GM12801 (cell line): ENCODE results near the gene SLCO3A1.

ENCODE experiments used
- CTCF ChIP-seq: IDR thresholded peaks from one replicate; pipeline ENCODE4 v1.5.1; 2011; ENCODE audit warnings: control low read depth; ENCODE audit not compliant: insufficient read length; ENCODE audit errors: extremely low read depth

Gene SLCO3A1

GRCh38 chr15:91968610-91969009, 115.1 kb downstream of the SLCO3A1 start:
- no peak for TF ChIP-seq CTCF

- no peak for TF ChIP-seq CTCF
These were observed 116.6 kb downstream of the SLCO3A1 start for GRCh38 chr15:91970142-91970541.

DNA sequence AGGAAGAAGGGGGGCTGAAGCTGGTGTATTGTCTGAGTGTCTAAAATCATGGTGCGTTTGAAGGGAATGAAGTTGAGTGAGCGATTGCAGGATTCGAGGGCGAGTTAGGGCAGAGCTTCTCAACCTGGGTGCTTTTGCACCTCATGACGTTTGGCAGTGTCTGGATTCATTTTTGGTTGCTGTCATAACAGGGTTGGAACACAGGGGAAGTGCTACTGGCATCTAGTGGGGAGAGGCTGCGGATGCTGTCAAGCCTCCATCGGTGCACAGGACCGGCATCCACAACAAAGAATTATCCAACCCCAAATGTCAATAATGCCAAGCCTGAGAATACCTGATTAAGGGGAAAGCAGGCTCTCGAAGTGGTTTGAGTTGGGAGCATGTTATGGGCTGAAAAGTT, 120.0 kb downstream of the SLCO3A1 start:
- TF ChIP-seq CTCF: no peak

- no peak for TF ChIP-seq CTCF
These were observed 120.8 kb downstream of the SLCO3A1 start for GRCh38 chr15:91974321-91974720.

- TF ChIP-seq CTCF: no peak
These were observed 121.9 kb downstream of the SLCO3A1 start for GRCh38 chr15:91975241-91975978.

DNA sequence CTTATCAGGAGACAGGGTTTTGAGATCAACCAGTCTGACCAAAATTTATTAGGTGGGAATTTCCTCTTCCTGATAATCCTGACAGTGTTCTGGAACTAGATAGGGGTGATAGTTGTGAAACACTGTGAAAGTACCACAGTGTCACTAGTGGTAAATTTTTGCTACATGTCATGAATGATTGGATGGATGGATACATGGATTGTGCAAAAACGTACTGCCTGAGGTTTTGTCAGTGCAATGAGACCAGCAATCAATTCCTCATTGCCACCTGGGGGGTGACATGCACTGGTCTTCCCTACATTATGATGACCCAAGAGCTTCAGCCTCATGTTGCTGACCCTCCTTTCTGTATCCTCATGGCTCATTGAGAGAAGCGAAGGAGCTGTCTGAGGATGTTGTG, 123.5 kb downstream of the SLCO3A1 start:
- no peak for TF ChIP-seq CTCF

DNA sequence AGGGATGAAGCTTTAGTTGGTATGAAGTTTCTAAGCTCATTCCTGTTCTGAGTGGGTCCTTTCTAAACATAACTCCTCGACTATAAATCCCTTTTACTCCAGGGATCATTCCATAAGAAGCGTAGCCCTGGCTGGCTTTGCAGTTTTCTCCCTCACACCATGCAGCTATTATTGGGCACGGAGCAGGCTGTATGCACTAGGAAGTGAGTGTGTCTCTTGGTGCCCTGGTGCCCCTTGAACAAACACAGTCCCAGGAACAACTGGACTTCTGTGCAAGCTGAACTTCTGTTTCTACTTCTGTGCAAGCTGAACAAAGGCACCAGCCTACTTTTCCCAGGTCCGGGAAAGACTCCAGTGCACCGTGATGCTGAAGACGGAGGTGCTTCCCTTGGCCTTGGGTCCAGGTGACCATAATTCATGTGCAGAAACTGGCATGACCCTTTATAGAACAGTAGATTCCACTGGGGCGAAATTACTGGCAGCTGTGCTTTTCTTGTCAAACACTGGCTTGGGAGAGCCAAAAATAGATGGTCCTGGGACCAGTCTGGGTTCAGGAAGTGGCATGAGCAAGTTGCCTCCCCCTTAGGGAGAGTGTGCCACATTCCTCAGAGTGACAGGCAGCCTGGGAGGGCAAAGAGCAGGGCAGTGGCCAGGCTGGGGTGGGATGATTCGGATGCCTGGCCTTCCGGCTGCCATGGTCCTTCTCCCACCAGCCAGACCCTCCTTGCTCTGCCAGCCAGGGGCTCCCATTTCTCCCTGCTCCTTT, 127.2 kb downstream of the SLCO3A1 start:
- no peak for TF ChIP-seq CTCF
